Measurements from ENCODE around the gene NPDC1. TPM values are rescaled to one million over a fixed set of nuclear protein-coding genes. Genes with fewer than 3 reads are reported as not detected.

Gene NPDC1
- total RNA-seq, 1 donor from 2014 or later: 260 TPM

DNA sequence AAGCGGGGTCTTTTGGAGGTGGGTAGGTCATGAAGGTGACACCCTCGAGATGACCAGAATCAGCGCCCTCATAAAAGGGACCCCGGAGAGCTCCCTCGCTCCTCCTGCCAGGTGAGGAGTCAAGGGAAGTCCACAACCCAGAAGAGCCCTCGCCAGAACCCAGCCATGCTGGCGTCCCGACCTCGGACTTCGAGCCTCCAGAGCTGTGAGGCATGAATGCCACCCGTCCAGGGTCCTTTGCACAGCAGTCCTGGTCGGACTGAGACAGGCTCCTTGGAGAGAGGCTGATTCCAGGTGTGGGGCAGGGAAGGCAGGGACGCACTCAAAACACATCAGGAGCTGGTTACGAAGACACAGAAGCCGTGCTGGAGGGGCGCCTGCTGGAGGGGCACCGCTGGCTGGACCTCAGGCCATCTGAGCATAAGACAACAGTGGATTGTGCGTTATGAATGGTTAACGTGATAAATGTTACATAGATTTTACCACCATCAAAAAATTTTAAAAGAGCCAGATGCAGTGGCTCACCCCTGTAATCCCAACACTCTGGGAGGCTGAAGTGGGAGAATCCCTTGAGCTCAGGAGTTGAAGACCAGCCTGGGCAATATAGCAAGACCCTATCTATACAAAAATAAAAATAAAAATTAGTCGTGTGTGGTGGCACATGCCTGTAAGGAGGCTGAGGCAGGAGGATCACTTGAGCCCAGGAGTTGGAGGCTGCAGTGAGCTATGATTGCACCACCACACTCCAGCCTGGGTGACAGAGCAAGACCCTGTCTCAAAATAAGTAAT is 43.9 kb downstream of the NPDC1 start:
- H3K36me3 Mint-ChIP-seq (ENCODE audit: unreplicated experiment): no peaks in the 10 kb centered on the region
- peaks cover 2% of the 10 kb centered on the region for H3K4me1 Mint-ChIP-seq (ENCODE audit: low read depth, unreplicated experiment)
- no peak overlapping the region for H3K27ac Mint-ChIP-seq (ENCODE audit: unreplicated experiment)
- TF ChIP-seq, protein P1, sequence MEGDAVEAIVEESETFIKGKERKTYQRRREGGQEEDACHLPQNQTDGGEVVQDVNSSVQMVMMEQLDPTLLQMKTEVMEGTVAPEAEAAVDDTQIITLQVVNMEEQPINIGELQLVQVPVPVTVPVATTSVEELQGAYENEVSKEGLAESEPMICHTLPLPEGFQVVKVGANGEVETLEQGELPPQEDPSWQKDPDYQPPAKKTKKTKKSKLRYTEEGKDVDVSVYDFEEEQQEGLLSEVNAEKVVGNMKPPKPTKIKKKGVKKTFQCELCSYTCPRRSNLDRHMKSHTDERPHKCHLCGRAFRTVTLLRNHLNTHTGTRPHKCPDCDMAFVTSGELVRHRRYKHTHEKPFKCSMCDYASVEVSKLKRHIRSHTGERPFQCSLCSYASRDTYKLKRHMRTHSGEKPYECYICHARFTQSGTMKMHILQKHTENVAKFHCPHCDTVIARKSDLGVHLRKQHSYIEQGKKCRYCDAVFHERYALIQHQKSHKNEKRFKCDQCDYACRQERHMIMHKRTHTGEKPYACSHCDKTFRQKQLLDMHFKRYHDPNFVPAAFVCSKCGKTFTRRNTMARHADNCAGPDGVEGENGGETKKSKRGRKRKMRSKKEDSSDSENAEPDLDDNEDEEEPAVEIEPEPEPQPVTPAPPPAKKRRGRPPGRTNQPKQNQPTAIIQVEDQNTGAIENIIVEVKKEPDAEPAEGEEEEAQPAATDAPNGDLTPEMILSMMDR (IDR thresholded peaks at IDR 0.05; ENCODE audit: partially characterized antibody, unreplicated experiment): no peak
- DNase-seq: no peak
- peaks cover 7% of the 10 kb centered on the region for H3K9me3 Mint-ChIP-seq (ENCODE audit: unreplicated experiment)
- H3K4me3 Mint-ChIP-seq (ENCODE audit: unreplicated experiment): no peak overlapping the region
- H3K27me3 Mint-ChIP-seq (ENCODE audit: unreplicated experiment): peaks cover 6% of the 10 kb centered on the region

DNA sequence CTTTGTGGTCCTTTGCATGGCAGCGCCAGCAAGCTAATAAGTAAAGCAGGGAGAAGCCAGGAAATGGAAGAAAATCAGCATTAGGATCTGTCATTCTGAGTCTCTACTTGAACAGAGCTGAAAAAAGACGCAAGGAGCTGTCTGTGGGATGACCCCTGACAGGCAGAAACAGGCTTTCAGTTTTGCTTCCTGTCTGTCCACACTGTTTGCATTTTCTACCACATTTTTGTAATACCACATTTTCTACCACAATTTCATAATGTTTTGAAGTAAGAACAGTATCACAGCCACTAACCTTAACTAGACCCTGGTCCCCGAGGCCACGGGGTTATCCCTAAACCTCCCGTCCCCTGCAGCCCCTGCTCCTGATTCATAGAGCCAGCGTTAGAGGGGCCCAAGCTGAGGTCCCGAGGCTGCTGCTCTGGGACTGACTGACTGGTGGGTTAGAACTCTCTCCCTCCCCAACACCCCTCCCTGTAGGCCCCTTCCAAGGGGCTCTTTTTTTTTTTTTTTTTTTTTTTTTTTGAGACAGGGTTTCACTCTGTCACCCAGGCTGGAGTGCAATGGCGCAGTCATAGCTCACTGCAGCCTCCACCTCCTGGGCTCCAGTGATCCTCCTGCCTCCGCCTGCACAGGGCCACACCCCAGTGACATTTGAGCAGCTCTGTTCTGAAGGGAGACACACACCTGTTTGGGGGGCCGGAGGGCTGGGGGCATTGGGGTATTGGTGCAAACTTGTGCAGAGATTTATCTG is 45.6 kb downstream of the NPDC1 start:
- H3K4me3 Mint-ChIP-seq (ENCODE audit: unreplicated experiment): no peak overlapping the region
- no peaks in the 10 kb centered on the region for H3K36me3 Mint-ChIP-seq (ENCODE audit: unreplicated experiment)
- H3K4me1 Mint-ChIP-seq (ENCODE audit: low read depth, unreplicated experiment): no peaks in the 10 kb centered on the region
- peaks cover 3% of the 10 kb centered on the region for H3K27me3 Mint-ChIP-seq (ENCODE audit: unreplicated experiment)
- H3K27ac Mint-ChIP-seq (ENCODE audit: unreplicated experiment): no peak overlapping the region
- TF ChIP-seq, protein P1 (IDR thresholded peaks at IDR 0.05; ENCODE audit: partially characterized antibody, unreplicated experiment): no peak
- peaks cover 7% of the 10 kb centered on the region for H3K9me3 Mint-ChIP-seq (ENCODE audit: unreplicated experiment)
- no peak for DNase-seq

DNA sequence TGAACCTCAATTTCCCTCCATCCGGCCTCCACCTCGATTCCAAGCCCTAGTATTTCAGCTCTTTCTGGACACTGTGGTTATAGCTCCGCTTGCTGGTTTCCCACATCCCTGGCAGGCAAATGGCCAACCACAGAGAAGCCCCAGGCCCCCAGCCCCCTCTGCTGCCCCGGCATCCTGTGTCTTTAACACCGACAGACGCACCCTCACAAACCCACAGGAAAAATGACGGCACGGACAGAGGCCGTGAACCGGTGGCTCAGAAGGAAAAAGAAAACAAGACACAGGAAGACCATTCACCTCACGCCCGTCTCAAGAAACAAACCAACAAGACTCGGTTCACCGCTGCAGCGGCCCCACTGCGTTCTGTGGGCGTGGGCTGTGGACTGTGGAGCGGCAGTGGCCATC is 48.1 kb downstream of the NPDC1 start:
- Mint-ChIP-seq H3K27ac (ENCODE audit: unreplicated experiment) (no peak overlapping the region), H3K4me3 (ENCODE audit: unreplicated experiment) (no peak overlapping the region), H3K36me3 (ENCODE audit: unreplicated experiment) (no peaks in the 10 kb centered on the region), H3K27me3 (ENCODE audit: unreplicated experiment) (peaks cover 3% of the 10 kb centered on the region), H3K9me3 (ENCODE audit: unreplicated experiment) (peaks cover 5% of the 10 kb centered on the region), H3K4me1 (ENCODE audit: low read depth, unreplicated experiment) (peaks cover 6% of the 10 kb centered on the region)
- TF ChIP-seq, protein P1 (IDR thresholded peaks at IDR 0.05; ENCODE audit: partially characterized antibody, unreplicated experiment): no peak
- DNase-seq: no peak

DNA sequence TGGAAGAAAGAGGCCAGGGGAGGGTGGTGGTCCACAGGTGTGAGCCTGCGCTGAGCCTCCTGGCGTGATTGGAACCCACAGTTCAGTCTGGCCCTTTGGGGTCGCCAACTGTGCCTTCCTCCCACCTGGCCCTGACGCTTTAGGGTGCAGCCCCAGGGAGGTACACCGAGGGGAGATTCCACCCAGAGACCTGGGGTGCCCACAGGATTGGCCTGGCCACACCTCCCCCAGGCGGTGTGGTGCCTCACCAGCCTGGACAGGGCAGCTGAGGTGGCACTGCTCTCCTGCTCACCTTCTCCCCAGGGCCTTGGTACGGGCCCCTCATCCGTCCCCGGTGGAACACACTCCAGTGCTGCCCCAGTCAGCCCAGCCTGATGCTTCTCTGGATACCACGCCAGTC is 48.6 kb downstream of the NPDC1 start:
- Mint-ChIP-seq H3K27ac (ENCODE audit: unreplicated experiment) (no peak overlapping the region), H3K36me3 (ENCODE audit: unreplicated experiment) (no peaks in the 10 kb centered on the region), H3K27me3 (ENCODE audit: unreplicated experiment) (peaks cover 3% of the 10 kb centered on the region), H3K4me3 (ENCODE audit: unreplicated experiment) (no peak overlapping the region), H3K9me3 (ENCODE audit: unreplicated experiment) (peaks cover 5% of the 10 kb centered on the region), H3K4me1 (ENCODE audit: low read depth, unreplicated experiment) (peaks cover 6% of the 10 kb centered on the region)
- no peak for DNase-seq
- TF ChIP-seq, protein P1 (IDR thresholded peaks at IDR 0.05; ENCODE audit: partially characterized antibody, unreplicated experiment): no peak

Measured in glutamatergic neuron (in vitro differentiated cells).